Measurements from ENCODE around the gene ZNF729.
"Not testable (repeated sequence)": the region's sequence is repeated elsewhere in the genome, so short reads cannot be mapped to it uniquely, and the experiment has no call there.

ZNF729 gene

DNA sequence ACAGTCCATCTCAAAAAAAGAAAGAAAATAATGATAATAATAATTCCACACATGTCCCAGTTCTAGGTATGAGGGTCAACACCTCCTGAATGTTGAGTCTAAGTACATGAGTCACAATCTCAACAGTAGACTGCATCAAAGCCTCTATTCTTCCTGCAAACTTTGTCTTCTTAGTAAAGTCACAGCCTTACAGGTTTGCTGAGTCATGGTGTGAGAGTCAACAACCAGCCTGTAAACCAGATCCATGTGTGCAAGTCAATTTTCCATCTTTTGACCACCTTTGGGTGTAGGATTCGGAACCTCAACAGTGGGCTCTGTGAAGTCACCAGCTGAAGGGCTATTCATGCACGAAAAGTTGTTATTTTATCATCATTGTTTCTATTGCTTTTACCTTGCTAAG is 25.7 kb upstream of the ZNF729 start:
- Histone ChIP-seq H2AFZ (ENCODE audit: low read depth) (no peak overlapping the region), H3K27me3 (ENCODE audit: insufficient read depth, low read depth) (no peaks in the 10 kb centered on the region), H3K4me1 (ENCODE audit: low read depth, poor library complexity, severe bottlenecking) (no peaks in the 10 kb centered on the region), H3K36me3 (ENCODE audit: insufficient read depth) (no peaks in the 10 kb centered on the region), H3K4me3 (IDR thresholded peaks at IDR 0.05; ENCODE audit: insufficient read depth, low read depth, low read length) (no peak overlapping the region), H3K79me2 (ENCODE audit: insufficient read depth, low read depth) (no peaks in the 10 kb centered on the region), H4K20me1 (ENCODE audit: insufficient read depth) (no peaks in the 10 kb centered on the region), H3K4me2 (no peak overlapping the region), H3K27ac (no peak overlapping the region), H3K9ac (no peak overlapping the region)
- TF ChIP-seq, protein P1, sequence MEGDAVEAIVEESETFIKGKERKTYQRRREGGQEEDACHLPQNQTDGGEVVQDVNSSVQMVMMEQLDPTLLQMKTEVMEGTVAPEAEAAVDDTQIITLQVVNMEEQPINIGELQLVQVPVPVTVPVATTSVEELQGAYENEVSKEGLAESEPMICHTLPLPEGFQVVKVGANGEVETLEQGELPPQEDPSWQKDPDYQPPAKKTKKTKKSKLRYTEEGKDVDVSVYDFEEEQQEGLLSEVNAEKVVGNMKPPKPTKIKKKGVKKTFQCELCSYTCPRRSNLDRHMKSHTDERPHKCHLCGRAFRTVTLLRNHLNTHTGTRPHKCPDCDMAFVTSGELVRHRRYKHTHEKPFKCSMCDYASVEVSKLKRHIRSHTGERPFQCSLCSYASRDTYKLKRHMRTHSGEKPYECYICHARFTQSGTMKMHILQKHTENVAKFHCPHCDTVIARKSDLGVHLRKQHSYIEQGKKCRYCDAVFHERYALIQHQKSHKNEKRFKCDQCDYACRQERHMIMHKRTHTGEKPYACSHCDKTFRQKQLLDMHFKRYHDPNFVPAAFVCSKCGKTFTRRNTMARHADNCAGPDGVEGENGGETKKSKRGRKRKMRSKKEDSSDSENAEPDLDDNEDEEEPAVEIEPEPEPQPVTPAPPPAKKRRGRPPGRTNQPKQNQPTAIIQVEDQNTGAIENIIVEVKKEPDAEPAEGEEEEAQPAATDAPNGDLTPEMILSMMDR (conservative IDR thresholded peaks at IDR 0.05; ENCODE audit: low read depth, low read length) = no peak

DNA sequence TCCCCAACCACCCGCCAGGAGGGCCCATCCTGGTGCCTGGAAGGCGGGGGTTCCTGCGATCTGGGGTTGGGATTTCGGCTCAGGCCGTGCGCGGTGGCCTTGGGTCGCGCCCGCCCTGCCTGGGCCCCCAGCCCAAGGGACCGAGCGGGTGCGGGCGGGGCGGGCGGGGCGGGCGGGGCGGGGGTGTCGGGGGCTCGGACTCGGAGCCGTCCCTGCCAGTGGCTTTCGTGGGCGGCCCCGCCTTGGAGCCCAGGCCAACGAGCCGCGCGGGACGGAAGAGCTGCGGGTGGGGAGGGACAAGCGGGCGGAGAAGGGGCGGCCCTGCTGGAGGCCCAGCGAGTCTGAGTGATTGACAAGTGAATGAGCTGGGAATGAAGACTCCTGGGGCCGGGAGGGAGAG is 24.6 kb upstream of the ZNF729 start:
- no peak overlapping the region for H2AFZ ChIP-seq (ENCODE audit: low read depth)
- H3K27ac ChIP-seq = no peak overlapping the region
- no peak overlapping the region for H3K9ac ChIP-seq
- H3K4me3 ChIP-seq (IDR thresholded peaks at IDR 0.05; ENCODE audit: insufficient read depth, low read depth, low read length) = no peak overlapping the region
- no peaks in the 10 kb centered on the region for H3K36me3 ChIP-seq (ENCODE audit: insufficient read depth)
- no peak overlapping the region for H3K4me2 ChIP-seq
- TF ChIP-seq, protein P1 (conservative IDR thresholded peaks at IDR 0.05; ENCODE audit: low read depth, low read length) = no peak
- no peaks in the 10 kb centered on the region for H4K20me1 ChIP-seq (ENCODE audit: insufficient read depth)
- no peaks in the 10 kb centered on the region for H3K27me3 ChIP-seq (ENCODE audit: insufficient read depth, low read depth)
- H3K79me2 ChIP-seq (ENCODE audit: insufficient read depth, low read depth) = no peaks in the 10 kb centered on the region
- H3K4me1 ChIP-seq (ENCODE audit: low read depth, poor library complexity, severe bottlenecking) = no peaks in the 10 kb centered on the region

DNA sequence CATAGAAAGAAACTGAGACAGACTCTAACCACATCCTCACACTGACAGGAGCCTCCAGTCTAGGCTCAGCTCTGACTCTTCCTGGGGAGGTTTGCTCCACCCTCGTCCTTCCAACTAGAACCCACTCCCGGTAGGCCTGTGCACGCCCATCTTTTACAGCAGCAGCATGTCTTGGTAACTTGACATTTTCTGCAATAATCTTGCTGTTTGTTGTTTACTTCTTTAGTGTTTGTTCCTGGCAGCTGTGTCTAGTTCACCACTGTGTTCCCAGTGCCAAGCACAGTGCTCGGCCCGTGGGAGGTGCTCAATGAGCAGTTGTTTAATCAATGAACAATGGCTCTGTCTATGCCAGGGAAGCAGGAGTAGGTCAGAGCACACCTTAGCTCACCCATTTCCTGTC is 23.1 kb upstream of the ZNF729 start:
- TF ChIP-seq, protein P1 (conservative IDR thresholded peaks at IDR 0.05; ENCODE audit: low read depth, low read length) = no peak
- Histone ChIP-seq H3K36me3 (ENCODE audit: insufficient read depth) (no peaks in the 10 kb centered on the region), H3K4me1 (ENCODE audit: low read depth, poor library complexity, severe bottlenecking) (no peaks in the 10 kb centered on the region), H2AFZ (ENCODE audit: low read depth) (no peak overlapping the region), H3K27ac (no peak overlapping the region), H3K4me3 (IDR thresholded peaks at IDR 0.05; ENCODE audit: insufficient read depth, low read depth, low read length) (no peak overlapping the region), H3K27me3 (ENCODE audit: insufficient read depth, low read depth) (no peaks in the 10 kb centered on the region), H3K9ac (no peak overlapping the region), H4K20me1 (ENCODE audit: insufficient read depth) (no peaks in the 10 kb centered on the region), H3K79me2 (ENCODE audit: insufficient read depth, low read depth) (no peaks in the 10 kb centered on the region), H3K4me2 (no peak overlapping the region)

DNA sequence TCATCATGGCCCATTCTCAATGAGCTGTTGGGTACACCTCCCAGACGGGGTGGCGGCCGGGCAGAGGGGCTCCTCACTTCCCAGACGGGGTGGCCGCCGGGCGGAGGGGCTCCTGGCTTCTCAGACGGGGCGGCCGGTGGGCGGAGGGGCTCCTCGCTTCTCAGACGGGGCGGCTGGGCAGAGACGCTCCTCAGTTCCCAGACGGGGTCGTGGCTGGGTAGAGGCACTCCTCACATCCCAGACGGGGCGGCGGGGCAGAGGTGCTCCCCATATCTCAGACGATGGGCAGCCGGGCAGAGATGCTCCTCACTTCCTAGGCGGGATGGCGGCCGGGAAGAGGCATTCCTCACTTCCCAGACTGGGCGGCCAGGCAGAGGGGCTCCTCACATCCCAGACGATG is 35.3 kb downstream of the ZNF729 start:
- H3K4me3 ChIP-seq (IDR thresholded peaks at IDR 0.05; ENCODE audit: insufficient read depth, low read depth, low read length); H2AFZ ChIP-seq (ENCODE audit: low read depth); H3K27me3 ChIP-seq (ENCODE audit: insufficient read depth, low read depth); H4K20me1 ChIP-seq (ENCODE audit: insufficient read depth); H3K4me1 ChIP-seq (ENCODE audit: low read depth, poor library complexity, severe bottlenecking); H3K27ac ChIP-seq; H3K4me2 ChIP-seq; H3K79me2 ChIP-seq (ENCODE audit: insufficient read depth, low read depth); H3K36me3 ChIP-seq (ENCODE audit: insufficient read depth); H3K9ac ChIP-seq: not testable (repeated sequence)

DNA sequence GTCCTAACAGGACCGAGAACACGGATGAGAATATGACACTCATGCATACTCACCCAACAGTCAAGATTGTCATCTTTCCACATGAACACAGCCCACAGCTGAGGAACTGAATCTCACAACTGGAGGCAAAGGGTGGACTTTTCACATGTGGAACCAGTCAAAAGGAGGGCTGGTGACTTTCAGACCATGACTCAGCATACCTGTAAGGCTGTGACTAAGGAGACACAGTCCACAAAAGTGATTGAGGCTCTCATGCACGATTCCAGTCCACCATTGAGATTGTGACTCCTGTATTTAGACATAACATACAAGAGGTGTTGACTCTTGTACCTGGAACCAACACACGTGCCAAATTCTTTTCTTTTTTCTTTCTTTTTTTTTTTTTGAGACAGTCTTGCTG is 40.0 kb downstream of the ZNF729 start:
- Histone ChIP-seq H3K9ac (no peak overlapping the region), H3K27me3 (ENCODE audit: insufficient read depth, low read depth) (no peaks in the 10 kb centered on the region), H3K79me2 (ENCODE audit: insufficient read depth, low read depth) (no peaks in the 10 kb centered on the region), H3K27ac (no peak overlapping the region), H3K36me3 (ENCODE audit: insufficient read depth) (no peaks in the 10 kb centered on the region), H4K20me1 (ENCODE audit: insufficient read depth) (no peaks in the 10 kb centered on the region), H3K4me3 (IDR thresholded peaks at IDR 0.05; ENCODE audit: insufficient read depth, low read depth, low read length) (no peak overlapping the region), H2AFZ (ENCODE audit: low read depth) (no peak overlapping the region), H3K4me2 (no peak overlapping the region), H3K4me1 (ENCODE audit: low read depth, poor library complexity, severe bottlenecking) (no peaks in the 10 kb centered on the region)
- TF ChIP-seq, protein P1 (conservative IDR thresholded peaks at IDR 0.05; ENCODE audit: low read depth, low read length) = no peak
